CD4-positive, alpha-beta T cell (primary cell): Measurements from ENCODE around the gene CAMTA1. TPM values are rescaled to one million over a fixed set of nuclear protein-coding genes. Genes with fewer than 3 reads are reported as not detected.

Experiments used
- ATAC-seq: fragments of 200-7000 bp; cut with Tn5 transposase; one replicate; pipeline ENCODE4 v1.10.0; 2022; ENCODE audit warnings: mild to moderate bottlenecking; ENCODE audit not compliant: poor library complexity
- CTCF ChIA-PET: fragments of 350-600 bp; sonication (Branson Sonifier 250); formaldehyde crosslinking; loops from one replicate; lab custom pipeline; 2021; ENCODE audit warnings: antibody characterized with exemption, inconsistent platforms; lab: Charles Lee
- POLR2A ChIA-PET: fragments of 350-600 bp; sonication (Branson Sonifier 250); formaldehyde crosslinking; loops from one replicate; lab custom pipeline; 2021; ENCODE audit warnings: antibody characterized with exemption, inconsistent platforms; lab: Charles Lee
- DNase-seq, 14 experiments: peaks; one replicate each; pipeline ENCODE4 v3.0.0-alpha.2; 2013 to 2020; ENCODE audit warnings: mixed read lengths in 2 of 14
- H3K27ac ChIP-seq, 2 donors: one replicate each; pipeline versions ENCODE4 v1.5.1 to v1.7.0; 2013; ENCODE audit warnings: low read length in 2 of 2, low read depth in 1 of 2, mild to moderate bottlenecking in 1 of 2
- H3K27me3 ChIP-seq, 2 experiments: 1 replicate in 1 of 2; 2 replicates in 1 of 2; pipeline versions ENCODE4 v1.6.1 to v1.7.0; 2013; ENCODE audit warnings: low read length in 2 of 2, control low read depth in 1 of 2, mild to moderate bottlenecking in 1 of 2, moderate library complexity in 1 of 2; ENCODE audit not compliant: insufficient read depth in 2 of 2, control insufficient read depth in 1 of 2
- H3K36me3 ChIP-seq: one replicate; pipeline ENCODE4 v1.6.1; 2013; ENCODE audit warnings: low read length, control low read depth; ENCODE audit not compliant: insufficient read depth
- H3K4me1 ChIP-seq: one replicate; pipeline ENCODE4 v1.6.1; 2013; ENCODE audit warnings: low read length, control low read depth; ENCODE audit not compliant: insufficient read depth
- H3K4me3 ChIP-seq: one replicate; pipeline ENCODE4 v1.5.1; 2013; ENCODE audit warnings: mild to moderate bottlenecking, low read length, moderate library complexity
- H3K9me3 ChIP-seq, 2 experiments: 1 replicate in 1 of 2; 2 replicates in 1 of 2; pipeline versions ENCODE4 v1.6.1 to v1.7.0; 2013; ENCODE audit warnings: low read length in 2 of 2, mild to moderate bottlenecking in 2 of 2, control low read depth in 1 of 2, moderate library complexity in 1 of 2; ENCODE audit not compliant: control insufficient read depth in 1 of 2, insufficient read depth in 1 of 2
- H3K27ac Mint-ChIP-seq: one replicate; pipeline ENCODE4 v1.8.0; 2020; ENCODE audit warnings: mixed read lengths
- H3K27me3 Mint-ChIP-seq: one replicate; pipeline ENCODE4 v1.8.0; 2021; ENCODE audit warnings: mixed read lengths
- H3K36me3 Mint-ChIP-seq: one replicate; pipeline ENCODE4 v1.8.0; 2021; ENCODE audit warnings: low read depth, mixed read lengths
- H3K4me1 Mint-ChIP-seq: one replicate; pipeline ENCODE4 v1.8.0; 2021; ENCODE audit warnings: low read depth, mixed read lengths
- H3K4me3 Mint-ChIP-seq: one replicate; pipeline ENCODE4 v1.8.0; 2020; ENCODE audit warnings: mild to moderate bottlenecking, mixed read lengths
- H3K9me3 Mint-ChIP-seq: one replicate; pipeline ENCODE4 v1.8.0; 2020; ENCODE audit warnings: mixed read lengths
- intact Hi-C, 2 experiments: fragments of 100-400 bp; cut with DNase I in 1 of 2; cut with micrococcal nuclease in 1 of 2; formaldehyde crosslinking; loops; one replicate each; pipeline versions ENCODE4 v1.15.1 to v1.9.0; 2023 to 2025; cut with DNase I, micrococcal nuclease
- total RNA-seq, 174 experiments: library from RNA in 2 of 174; stranded (reverse) in 2 of 174; gene quantifications; one replicate each; pipeline ENCODE4 v1.2.3 and lab custom pipeline; 2021 to 2026
- TF ChIP-seq, protein P1 (sequence below): fragments of 200-600 bp; IDR thresholded peaks from one replicate; pipeline ENCODE4 v1.8.0; 2022; ENCODE audit warnings: antibody characterized with exemption, mild to moderate bottlenecking

The CAMTA1 gene
- total RNA-seq, 2 experiments from 2014 or later = 38.6 to 39.3 TPM

DNA sequence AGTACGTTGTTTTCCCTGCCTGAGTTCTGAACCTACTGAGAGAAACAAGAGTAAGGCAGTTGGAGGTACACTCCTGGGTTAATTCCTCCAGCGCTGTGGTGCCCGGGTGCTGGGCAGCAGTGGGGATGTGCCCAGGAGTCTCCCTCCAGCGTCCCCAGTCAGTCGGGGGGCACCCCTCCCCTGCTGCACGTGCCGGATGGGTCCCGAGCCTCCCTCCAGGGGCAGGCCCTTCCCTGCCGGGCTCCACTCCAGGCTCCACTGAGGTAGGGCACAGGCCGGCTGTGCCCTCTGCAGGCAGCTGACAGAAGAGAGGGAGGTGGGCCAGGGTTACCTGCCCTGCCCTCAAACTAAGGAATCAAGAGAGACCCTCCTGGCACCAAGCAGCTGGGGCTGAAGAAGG lies 747.8 kb downstream of the CAMTA1 start:
- CTCF ChIA-PET = no interaction called here
- DNase-seq = no peak
- no peaks in the 10 kb centered on the region for H3K27me3 Mint-ChIP-seq
- H3K27ac Mint-ChIP-seq = no peak overlapping the region
- H3K9me3 Mint-ChIP-seq = no peaks in the 10 kb centered on the region
- no peak for ATAC-seq
- no peak overlapping the region for H3K4me3 ChIP-seq
- no peaks in the 10 kb centered on the region for H3K36me3 Mint-ChIP-seq
- H3K9me3 ChIP-seq = peaks cover 0 to 6% of the 10 kb centered on the region in 2 experiments
- no peaks in the 10 kb centered on the region for H3K4me1 Mint-ChIP-seq
- peaks cover 0 to 4% of the 10 kb centered on the region in 2 experiments for H3K27me3 ChIP-seq
- TF ChIP-seq, protein P1, sequence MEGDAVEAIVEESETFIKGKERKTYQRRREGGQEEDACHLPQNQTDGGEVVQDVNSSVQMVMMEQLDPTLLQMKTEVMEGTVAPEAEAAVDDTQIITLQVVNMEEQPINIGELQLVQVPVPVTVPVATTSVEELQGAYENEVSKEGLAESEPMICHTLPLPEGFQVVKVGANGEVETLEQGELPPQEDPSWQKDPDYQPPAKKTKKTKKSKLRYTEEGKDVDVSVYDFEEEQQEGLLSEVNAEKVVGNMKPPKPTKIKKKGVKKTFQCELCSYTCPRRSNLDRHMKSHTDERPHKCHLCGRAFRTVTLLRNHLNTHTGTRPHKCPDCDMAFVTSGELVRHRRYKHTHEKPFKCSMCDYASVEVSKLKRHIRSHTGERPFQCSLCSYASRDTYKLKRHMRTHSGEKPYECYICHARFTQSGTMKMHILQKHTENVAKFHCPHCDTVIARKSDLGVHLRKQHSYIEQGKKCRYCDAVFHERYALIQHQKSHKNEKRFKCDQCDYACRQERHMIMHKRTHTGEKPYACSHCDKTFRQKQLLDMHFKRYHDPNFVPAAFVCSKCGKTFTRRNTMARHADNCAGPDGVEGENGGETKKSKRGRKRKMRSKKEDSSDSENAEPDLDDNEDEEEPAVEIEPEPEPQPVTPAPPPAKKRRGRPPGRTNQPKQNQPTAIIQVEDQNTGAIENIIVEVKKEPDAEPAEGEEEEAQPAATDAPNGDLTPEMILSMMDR = no peak
- H3K27ac ChIP-seq = no peak overlapping the region
- H3K4me3 Mint-ChIP-seq = no peak overlapping the region
- H3K36me3 ChIP-seq = no peaks in the 10 kb centered on the region
- intact Hi-C loops = no loop called here
- no peaks in the 10 kb centered on the region for H3K4me1 ChIP-seq
- POLR2A ChIA-PET = no interaction called here

DNA sequence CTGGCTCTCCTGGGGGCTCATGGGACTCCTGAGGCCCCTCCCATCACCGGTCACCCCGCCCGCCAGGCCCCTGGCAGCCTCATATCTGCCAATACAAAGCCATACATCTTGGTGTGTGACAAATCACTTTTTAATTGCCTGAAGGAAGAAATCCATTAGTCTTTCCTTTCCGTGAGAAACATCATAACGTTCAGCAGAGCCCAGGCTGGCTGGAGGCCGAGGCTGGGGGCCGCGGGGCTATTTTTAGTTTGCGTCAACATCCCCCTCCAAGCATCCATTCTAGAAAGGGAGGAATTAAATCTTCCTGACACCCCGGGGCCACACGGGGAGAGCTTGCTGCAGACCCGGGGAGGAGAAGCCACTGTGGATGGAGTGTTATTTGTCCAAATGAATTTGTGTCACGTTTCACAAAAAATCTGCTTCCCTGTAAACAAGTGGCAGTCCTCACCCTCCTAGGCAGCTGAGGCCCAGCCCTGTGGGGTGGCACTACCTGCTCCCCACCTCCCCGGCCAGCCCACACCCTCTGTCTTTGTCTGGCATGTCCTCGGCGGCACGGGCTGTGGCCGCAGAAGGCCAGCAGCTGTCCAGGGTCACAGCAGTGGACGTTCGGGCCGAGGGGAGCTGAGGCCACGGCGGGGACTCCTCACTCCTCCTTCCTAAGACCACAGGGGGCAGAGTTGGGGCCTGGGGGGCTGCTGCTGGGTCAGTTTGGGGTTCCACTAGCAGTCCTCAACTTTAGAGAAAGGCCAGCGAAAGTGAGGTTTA lies 749.0 kb downstream of the CAMTA1 start:
- peaks cover 0 to 4% of the 10 kb centered on the region in 2 experiments for H3K27me3 ChIP-seq
- no peak overlapping the region for H3K27ac ChIP-seq
- Mint-ChIP-seq H3K36me3 (no peaks in the 10 kb centered on the region), H3K9me3 (no peaks in the 10 kb centered on the region), H3K27me3 (no peaks in the 10 kb centered on the region), H3K4me3 (no peak overlapping the region), H3K4me1 (no peaks in the 10 kb centered on the region), H3K27ac (no peak overlapping the region)
- ATAC-seq = no peak
- TF ChIP-seq, protein P1 = no peak
- no peak overlapping the region for H3K4me3 ChIP-seq
- intact Hi-C loops = no loop called here
- DNase-seq = no peak
- POLR2A ChIA-PET = no interaction called here
- no peaks in the 10 kb centered on the region for H3K36me3 ChIP-seq
- peaks cover 0 to 6% of the 10 kb centered on the region in 2 experiments for H3K9me3 ChIP-seq
- CTCF ChIA-PET = no interaction called here
- H3K4me1 ChIP-seq = no peaks in the 10 kb centered on the region

- H3K36me3 ChIP-seq = no peaks in the 10 kb centered on the region
- H3K4me1 Mint-ChIP-seq = no peaks in the 10 kb centered on the region
- peaks cover 0 to 7% of the 10 kb centered on the region in 2 experiments for H3K27me3 ChIP-seq
- intact Hi-C loops = no loop called here
- DNase-seq (no peak), ATAC-seq (no peak)
- TF ChIP-seq, protein P1 = no peak
- CTCF ChIA-PET = no interaction called here
- H3K4me3 Mint-ChIP-seq = no peak overlapping the region
- POLR2A ChIA-PET = no interaction called here
- no peak overlapping the region for H3K27ac Mint-ChIP-seq
- H3K27ac ChIP-seq = no peak overlapping the region
- no peak overlapping the region for H3K4me3 ChIP-seq
- no peaks in the 10 kb centered on the region for H3K36me3 Mint-ChIP-seq
- no peaks in the 10 kb centered on the region for H3K9me3 Mint-ChIP-seq
- no peaks in the 10 kb centered on the region for H3K4me1 ChIP-seq
- no peaks in the 10 kb centered on the region for H3K27me3 Mint-ChIP-seq
- peaks cover 0 to 6% of the 10 kb centered on the region in 2 experiments for H3K9me3 ChIP-seq
Observed at GRCh38 chr1:7535016-7535415, 749.8 kb downstream of the CAMTA1 start.
